Measurements from ENCODE around the gene PDGFC.
"Not testable (repeated sequence)": the region's sequence is repeated elsewhere in the genome, so short reads cannot be mapped to it uniquely, and the experiment has no call there.

Gene PDGFC

DNA sequence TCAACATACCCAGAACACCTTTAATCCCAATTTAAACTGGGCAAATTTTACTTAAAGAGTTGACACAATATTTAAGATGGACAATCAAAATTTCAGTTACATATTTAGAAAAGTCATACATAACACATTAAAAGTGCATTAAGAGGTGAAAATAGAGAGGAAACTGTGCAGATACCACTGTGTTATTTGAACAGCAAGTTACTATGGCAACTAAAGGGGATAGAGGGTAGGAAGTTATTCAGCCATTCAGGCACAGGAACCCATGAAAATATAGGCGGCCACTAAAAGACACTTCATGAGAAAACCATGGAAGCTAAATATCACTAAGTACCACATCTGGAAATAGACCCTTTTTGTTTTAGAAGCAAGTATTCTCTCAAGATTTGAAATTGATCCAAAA lies 75.1 kb downstream of the PDGFC start:
- DNase-seq, result no peak

DNA sequence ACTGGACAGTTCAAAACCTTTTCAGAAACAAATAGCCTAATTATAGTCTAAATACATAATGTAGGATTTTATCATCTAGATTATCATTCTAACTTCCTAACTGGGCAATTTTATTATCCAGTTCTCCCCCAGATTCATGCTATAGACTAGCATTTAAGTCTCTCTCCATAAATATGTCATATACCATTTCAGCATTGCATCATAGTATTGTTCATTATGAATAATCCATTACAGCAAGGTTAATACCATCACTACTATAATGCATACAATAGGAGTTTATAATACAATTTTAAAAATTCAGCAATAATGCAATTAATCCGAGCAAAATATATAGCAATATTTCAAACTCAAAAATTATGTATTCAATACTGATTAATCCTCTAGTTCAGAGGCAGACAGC lies 77.4 kb downstream of the PDGFC start:
- DNase-seq, result no peak

DNA sequence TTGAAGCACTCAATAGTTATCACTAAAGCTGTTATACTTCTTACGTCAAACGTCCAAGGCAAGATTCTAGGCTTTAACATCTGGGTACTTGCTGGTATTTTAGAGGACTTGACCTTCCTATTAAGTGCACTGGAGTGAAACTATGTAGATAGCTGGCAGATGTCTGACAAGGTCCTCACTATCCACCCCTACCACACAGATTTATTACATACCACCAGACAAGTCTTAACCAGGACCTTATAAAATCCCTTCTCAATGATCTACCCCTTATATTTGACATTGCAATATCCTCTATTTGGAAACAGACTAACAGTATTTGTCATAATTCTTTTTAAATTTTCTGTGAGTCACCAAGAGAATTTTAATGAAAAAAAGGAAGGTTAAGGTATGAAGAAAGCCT lies 78.8 kb downstream of the PDGFC start:
- no peak for DNase-seq

DNA sequence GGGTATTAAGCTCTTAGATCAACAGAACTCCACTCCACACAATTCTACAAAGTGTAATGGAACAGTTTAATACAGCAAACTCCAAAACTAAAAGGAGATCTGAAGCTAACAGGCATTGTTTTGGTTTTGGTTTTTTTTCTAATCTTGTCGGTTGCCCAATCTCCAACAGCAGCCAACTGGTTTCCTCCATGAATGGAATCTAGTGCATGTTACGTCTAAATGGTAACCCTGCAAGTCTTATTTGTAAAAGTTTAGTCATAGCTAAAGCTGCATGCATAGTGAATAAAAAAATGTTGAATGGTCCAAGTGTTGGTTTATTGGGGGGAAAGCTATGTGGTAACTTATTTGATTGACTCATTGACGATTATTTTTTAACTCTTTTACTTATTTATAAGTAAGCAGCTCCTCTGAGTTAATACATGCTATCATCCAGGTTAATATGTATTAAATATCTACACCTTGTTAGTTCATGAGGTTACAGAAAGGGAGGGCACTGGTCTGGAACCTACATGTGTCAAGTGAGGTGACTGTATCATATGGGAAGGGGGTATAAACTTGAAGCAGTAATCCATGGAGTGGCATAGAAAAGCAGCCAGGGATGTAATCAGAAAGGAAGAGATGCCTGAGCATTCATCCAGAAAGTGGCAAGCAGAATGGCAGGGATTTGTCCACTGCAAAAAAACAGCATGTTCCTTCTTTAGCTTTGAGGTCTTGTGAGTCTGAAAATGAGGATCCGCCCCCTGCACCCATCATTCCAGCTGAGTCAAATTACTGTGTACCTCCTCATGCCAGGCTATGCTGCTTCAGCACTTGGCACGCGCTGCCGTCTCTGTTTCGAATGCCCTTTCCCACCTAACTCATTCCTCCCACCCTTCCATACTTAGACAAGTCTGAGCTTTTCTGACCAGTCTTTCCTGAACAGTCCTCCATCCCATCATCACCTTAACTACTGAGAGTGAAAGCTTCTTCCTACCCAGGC lies 81.7 kb downstream of the PDGFC start:
- DNase-seq, result no peak

DNA sequence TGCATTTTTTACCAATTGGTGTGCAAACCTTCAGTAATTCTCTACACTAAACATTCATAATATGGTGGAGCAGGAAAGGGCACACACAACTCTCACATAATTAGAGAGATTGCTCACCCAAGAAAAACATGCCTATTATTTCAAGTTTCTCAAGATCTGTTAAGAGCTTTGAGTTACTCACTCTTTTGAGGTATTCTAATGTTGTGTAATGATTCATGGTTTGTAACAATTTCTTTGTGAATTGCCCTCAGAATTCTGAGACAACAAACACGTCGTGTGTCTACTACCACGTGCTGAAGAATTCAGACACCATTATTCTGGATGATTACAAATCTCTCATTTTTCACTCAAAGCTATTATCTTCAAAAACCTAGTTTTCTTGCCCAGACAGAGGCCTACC lies 82.8 kb downstream of the PDGFC start:
- DNase-seq, result no peak

DNA sequence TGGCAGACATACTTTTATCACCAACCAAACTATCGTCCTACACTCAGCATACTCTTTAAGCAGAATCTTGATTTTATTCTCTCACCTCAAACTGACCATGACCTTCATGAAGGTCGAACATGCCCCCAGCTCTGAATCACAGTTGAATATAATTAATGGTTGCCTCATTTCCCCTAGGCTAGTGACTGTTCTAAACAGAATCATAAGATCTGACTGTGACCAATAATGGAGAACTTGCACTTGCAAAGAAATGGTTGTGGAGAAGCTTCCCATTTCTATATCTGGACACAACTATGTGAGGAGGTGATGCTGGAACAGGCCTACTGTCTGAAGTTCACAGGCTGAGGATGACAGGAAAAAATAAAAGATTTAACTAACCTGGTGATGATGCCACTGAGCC lies 85.1 kb downstream of the PDGFC start:
- no peak for DNase-seq

DNA sequence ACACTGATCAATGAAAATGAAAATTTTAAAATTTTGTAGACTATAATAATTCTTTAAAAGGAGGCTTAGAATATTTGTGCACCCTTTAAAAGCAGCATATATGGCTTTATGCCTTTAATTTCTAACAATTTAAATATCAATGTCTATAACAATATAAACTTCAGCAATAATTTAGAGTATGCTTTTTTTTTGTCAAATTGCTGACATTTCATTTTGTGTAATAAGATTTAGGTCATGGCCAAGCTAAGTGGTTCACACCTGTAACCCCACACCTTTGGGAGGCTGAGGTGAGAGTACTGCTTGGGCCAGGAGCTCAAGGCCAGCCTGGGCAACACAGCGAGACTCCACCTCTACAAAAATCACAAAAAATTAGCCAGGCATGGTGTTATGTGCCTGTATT lies 86.2 kb downstream of the PDGFC start:
- DNase-seq, result no peak

DNA sequence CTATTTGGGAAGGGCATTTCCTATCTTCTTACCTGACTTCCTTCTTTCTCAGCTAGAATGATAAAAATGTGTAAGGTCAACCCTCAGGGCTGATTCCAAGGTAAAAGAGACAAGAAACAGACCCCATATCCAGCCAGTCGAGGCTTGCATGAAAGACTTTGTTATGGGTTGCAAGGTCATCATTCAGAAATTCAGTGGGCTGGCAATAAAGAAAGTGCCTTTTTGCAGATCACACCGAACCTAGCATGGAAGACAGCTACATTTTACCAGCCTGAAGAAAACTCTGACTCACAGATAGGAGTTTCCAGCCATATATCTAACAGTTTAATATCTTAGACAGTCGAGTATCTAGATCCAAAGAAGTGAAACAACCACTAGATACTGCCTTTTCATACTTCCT lies 87.4 kb downstream of the PDGFC start:
- DNase-seq, result no peak

DNA sequence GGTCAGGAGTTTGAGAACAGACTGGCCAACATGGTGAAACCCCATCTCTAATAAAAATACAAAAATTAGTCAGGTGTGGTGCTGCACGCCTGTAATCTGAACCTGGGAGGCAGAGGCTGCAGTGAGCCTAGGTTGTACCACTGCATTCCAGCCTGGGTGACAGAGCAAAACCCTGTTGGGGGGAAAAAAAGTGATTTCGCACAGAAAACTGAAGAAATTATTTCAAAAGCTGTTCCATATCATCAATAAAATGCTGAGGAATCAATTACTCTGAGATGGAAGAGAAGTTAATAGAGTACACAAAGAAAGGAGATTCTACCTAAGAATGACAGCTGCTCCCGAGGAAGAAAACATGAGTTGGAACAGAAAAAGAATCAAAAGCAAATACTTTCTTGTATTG lies 95.9 kb downstream of the PDGFC start:
- no peak for DNase-seq

DNA sequence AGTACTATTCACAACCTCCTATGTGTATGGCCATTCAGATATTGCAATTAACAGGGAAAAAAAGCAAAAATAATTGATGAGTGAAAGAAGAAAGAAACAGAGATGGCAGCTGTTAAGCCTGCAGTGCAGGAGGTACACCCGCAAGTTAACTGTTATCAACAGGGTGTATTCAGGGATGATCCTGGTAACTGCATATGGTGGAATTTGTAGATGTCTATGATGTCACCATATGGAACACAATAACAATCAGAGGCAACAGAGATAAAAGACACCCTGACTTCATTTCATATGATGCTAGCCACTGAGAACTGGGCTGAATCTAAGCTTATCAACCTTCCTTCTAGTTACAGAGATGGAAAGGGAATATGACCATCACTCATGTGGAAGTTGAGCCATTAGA lies 96.5 kb downstream of the PDGFC start:
- no peak for DNase-seq

DNA sequence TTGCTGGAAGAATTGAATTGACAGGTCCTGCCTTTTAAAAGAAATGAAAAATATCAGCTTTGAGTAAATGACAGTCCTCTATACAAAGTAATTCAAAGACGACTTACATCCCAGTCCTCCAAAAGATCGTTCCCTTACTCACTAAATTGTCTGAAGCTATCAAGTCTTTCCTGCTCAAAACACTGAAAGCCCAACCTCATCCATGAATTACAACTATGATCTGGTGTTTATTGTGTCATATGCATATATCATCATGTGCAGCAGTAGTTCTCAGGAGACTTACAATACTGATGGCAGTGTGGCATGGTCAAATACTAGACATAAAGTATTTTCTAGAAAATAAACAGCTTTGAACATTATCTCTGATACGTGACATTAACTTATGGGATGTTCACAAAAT lies 97.8 kb downstream of the PDGFC start:
- DNase-seq, result no peak

DNA sequence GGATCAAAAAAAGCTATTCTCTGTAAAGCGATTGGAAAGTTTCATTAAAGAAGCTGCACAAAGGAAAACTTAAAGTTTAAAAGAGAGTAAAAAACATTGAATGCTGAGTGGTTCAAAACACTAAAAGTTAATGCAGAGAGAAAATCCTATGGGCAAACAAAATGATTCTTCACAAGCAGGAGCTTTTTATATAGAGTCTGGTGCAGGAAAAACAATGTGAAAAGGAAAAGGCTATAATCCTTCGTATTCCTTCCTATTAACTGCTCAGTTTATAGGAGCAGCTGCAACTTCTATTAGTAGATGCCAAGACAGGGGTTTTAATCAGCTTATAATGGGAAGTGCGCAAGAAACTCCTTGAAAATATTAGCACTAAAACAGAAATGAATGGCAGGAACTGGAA lies 100.7 kb downstream of the PDGFC start:
- DNase-seq, result no peak

DNA sequence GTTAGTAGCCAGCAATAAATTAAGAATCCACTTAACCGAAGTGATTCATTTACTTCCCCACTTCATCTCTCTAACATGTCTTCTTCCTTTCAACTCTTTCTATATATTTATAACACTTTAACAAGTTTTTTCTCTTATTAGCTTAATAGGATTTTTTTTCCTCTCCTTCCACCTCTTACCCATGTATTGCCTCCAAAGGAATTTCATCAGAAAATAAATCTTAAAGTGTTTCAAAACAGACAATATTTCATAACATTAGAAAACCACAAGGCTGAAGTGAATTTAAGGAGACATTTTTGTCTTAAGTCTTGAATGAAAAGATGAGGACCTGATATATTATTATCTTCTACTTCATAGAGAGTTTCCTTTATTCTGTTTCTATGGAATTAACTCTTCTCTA lies 101.5 kb downstream of the PDGFC start:
- no peak for DNase-seq

DNA sequence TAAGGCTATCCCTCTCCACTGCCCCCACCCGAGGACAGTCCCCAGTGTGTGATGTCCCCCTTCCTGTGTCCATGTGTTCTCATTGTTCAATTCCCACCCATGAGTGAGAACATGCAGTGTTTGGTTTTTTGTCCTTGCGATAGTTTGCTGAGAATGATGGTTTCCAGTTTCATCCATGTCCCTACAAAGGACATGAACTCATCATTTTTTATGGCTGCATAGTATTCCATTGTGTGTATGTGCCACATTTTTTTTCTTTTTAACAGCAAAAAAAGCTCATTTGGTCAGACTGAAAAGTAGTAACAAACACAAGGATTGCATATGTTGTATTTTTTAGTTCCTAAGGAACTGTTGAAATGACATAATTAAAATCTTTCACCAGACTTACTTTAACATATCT lies 105.5 kb downstream of the PDGFC start:
- DNase-seq, result not testable (repeated sequence)

DNA sequence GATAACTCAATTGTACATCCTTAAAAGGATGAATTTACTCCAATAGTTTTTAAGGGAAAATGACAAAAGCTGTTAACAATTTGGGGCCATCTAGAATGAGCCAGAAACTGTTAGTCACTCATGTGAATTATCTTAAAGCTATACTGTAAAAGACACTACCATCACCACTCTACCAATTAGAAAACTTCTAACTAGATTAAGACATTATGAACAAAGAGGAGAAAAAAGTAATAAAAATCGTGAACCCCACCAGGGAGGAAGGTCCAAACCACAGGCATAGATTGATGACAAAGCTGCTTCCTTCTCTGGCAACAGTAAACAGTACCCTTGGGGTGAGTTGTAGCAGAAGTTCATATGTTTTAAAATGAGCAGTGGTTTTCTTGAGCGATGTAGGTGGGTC lies 106.1 kb downstream of the PDGFC start:
- no peak for DNase-seq

DNA sequence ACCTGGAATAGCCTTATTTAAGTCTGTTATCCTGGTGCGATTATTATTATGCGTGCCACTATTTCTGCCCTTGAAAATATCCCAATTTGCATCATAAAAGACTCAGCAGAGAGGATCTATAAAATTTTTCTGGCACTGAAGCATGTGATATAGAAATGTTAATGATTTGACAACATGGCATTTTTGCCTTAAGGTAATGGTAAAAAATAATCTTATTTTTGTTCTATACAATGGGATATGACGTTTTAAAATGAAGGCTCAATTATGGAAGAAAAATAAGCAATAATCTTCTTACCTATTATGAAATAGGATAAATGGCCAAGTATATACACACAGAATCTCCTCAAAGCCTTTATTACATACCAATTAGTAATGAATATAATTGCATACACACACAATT lies 113.5 kb downstream of the PDGFC start:
- no peak for DNase-seq

DNA sequence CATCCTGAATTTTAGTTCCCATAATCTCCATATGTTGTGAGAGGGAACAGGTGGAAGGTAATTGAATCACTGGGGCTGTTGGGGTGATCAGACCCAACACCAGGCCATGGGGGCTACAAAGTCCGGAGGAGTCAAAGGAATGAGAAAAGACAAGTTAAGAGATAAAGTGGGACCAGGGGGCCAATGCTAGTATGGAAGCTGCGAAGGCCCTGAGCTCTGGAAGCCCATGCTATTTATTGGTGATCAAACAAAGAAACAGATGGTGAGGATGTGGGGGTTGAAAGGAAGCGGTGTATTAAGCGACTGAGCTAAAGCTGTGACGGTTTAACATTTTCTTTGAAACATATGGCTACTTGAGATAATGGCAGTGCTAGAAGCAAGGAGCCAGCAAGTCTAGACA lies 132.8 kb downstream of the PDGFC start:
- DNase-seq, result no peak

DNA sequence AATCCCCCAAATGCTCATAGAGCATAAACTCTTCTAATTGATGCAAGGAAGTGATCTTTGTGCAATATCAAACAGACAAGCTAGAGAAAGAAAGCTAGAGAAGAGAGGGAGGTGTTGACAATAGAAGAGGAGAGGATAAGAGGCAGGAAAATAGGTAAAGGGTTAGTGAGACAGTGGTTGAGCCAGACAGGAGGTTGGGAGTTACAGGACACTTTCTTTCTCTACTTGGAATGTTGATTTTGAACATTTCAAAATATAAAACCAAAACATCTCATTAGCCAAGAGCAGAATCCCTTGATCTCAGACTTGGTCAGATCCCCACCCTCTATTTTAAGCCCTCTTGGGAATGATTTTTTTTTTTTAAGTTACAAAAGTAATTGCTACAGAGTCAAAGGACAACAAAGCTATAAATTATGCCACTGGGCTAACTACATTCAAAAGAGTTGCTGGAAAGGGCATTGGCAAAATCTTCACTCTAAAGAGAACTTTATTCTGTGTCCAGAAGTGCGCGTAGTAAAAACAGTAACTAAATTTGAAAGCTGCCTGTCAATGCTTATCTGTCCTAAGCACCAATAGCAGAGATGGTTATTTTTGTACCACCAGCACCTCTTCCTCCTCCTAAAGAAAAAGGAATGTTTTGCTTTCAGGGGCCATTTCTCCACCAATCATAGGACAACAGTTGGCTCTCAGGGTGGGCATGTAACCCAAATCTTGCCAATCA lies 133.8 kb downstream of the PDGFC start:
- no peak for DNase-seq

DNA sequence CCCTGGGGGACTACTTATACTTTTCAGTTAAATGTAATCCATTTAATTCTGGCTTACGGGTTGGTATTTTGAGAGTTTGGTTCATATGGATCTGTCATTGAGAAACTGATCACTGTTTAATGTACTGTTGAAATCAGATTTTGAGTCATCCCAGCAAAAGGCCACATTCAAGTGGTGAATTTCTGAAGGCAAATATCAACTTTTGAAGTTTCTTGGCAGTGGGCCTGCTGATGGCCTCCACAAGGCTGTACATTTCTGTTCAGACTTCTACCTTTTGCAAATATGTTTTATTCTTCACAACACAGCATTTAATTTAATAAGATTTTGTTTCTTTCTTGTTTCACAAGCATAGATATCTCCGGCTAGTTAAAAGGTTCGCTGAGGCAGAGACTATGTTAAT lies 138.7 kb downstream of the PDGFC start:
- no peak for DNase-seq

DNA sequence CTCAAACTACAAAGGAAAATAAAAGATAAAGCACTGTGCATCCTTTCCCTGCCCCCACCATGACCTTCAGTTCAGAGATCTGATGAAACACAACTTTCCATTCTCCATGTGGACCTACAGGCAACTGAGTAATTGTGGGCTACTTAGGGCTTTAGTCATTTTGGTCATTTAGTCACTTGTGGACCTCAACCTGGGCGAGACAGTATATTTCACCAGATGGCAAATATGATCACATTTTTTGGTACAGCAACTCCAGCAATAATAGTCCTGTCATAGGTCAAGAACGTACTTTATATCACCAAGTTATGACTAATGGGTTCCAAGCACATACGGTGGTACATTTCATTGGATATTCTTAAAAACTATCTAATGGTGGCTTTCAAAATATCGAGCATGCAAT lies 141.2 kb downstream of the PDGFC start:
- no peak for DNase-seq

DNA sequence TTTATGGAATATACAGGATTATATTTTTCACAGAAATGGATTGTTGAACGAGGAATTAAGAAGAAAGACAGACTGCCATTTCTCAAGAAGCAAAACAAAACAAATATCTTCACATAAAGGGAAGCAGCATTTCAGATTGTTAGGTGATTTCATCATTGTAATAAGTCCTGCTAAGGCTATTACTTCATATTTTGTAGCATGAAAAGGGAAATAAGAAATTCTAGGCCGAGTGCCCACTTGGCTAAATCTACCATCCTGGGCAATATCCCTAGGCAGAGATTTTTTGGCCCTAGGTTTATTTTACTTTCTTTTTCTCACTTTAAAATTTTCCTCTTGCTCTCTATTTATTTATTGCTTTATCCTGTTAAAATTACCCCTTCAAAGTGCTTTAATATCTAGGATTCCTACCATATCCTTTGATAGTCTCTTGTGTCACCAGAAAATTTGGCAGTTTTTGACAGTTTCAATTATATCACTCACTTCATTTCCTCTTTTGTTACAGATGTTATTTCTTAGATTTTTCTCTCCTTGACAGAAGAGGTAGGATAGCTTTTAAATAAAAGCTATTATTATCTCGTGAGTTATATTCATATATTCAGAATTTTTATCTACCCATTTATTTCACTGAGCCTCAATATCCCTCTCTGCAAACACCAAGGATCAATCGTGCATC lies 142.3 kb downstream of the PDGFC start:
- DNase-seq, result no peak

DNA sequence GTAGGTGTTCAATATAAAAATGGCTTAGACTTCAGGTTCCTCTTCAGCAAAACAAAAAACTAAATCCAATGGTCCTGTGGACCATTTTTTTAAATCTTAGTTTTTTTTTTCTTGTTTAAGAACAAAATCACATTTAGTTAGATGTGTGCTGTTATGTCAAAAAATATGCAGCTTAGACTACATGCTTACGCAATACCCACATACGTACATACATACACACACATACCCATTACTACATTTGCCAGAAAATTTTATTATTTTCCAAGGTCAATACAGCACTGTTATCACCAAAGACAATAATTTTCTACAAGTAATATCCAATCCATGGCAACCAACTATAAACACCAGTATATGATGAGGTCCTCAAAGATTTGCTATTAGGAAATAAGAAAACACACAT lies 144.1 kb downstream of the PDGFC start:
- no peak for DNase-seq

DNA sequence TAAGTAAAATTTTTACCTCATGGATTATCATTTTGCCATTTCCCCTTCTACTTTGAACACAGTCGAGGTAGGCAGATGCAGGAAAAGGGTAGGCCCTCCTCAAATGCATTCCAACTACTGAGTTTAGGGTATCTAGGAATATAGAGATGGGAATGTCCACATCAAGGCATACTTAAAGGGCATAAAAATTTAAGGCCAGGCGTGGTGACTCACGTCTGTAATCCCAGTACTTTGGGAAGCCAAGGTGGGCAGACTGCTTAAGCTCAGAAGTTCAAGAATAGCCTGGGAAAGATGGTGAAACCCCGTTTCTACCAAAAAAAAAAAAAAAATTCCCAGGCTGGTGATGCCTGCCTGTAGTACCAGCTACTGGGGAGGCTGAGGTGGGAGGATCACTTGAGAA lies 146.5 kb downstream of the PDGFC start:
- no peak for DNase-seq
